Tongue (tissue), 2 donors: ENCODE data around the gene SIM2. TPM values are rescaled to one million over a fixed set of nuclear protein-coding genes. Genes with fewer than 3 reads are reported as not detected.
A peak's percentile ranks its signal among the peaks of the same experiment; 100 is the strongest.

Experiments
- DNase-seq: peaks from one replicate; pipeline ENCODE4 v3.0.0-alpha.2; 2015
- total RNA-seq: library from RNA; depleted of rRNA; stranded (reverse); fragments of >200 nt; gene quantifications from one replicate; pipeline ENCODE4 v1.2.3, GENCODE V29; 2014

SIM2 gene
- total RNA-seq, 1 donor from 2014 or later = 14.6 TPM

DNA sequence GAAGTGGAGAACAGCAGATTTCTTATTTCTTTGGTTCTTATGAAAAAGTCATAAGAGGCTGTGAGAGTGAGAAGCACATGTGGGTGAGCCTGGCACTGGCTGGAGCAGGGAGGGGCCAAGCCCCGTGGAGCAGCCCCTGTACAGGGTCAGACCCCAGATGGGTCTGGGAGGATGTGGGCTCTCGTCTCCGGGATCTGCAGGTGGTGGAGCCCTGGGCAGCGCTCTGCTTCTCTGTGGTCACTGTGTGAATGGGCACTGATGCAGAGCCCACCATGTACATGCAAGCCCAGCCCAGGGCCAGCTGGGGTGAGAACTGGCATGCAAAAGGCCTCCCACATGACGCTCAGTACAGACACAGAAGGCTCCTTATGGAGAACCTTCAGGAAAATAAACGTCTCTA lies 67.6 kb downstream of the SIM2 start:
- no peak for DNase-seq

DNA sequence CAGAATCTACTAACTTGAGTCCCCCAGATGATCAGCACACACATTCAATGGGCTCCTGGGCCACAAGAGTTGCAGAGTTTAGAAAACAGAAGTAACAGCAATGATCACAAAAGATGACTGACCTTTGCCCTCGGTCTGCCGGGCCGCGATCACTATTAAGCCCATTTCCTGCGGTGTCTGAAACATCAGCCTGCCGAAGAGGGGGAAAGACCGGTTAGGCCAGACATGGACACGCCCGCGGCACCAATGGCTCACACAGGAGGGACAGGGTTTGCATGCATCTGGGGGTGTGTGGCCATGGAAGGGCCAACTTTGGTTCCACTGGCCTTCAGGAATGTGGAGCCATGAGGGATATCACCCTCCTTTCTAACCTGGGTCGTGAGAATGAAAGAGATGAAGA lies 68.2 kb downstream of the SIM2 start:
- no peak for DNase-seq

DNA sequence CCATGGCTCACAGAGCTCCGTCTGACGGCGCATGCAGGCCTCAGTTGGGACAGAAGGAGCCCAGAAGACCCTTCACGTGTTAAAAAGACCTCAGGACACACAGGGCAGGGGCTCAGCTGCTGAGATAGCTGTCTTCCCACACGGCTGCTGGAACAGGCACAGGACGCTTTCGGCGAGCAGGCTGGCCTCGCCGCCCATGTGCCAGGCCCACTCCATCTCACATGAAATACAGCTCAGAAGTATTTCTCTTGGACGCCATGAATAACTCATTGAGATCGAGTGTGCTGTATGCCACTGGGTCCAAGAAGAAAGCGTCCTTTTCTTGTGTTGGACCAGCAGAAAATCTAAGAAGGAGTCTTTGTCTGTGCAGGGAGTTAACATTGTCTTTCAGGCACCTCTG lies 69.6 kb downstream of the SIM2 start:
- DNase-seq = no peak

DNA sequence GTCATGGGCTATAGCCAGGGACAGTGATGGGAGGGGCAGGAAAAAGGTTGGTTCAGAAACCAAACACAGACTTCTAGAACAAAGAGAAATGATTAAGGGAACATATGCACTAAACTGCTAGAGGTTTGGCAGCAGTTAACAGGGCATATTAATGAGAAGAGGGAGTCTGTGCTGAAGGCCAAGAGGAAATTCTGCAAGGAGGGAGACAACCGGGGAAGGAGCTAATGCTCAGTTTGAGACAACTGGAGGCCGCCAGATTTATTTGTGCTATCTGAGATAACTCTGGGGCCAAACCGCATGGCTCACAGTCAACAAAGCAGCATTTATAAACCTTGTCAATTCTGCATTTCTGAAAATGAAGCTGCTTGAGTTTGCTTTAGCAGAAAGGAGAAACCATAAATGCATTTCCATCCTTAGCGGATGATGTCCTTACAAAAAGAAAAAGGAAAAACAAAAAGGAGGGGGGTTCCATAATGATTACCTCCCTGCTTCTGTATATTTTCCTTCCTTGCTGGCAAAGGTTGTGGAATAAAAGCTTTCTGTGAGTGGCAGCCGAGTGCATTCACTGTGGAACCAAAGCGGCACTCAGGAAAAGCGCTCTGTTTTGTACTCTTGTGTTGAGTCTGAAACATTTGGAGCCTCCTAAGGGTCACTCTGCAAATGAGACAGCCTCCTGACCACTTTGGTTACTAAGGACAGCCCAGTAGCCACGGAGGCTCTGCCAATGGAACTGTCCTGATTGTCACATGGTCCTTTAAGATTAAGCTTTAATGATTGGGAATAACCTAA lies 70.3 kb downstream of the SIM2 start:
- peak; percentile 66 for DNase-seq

DNA sequence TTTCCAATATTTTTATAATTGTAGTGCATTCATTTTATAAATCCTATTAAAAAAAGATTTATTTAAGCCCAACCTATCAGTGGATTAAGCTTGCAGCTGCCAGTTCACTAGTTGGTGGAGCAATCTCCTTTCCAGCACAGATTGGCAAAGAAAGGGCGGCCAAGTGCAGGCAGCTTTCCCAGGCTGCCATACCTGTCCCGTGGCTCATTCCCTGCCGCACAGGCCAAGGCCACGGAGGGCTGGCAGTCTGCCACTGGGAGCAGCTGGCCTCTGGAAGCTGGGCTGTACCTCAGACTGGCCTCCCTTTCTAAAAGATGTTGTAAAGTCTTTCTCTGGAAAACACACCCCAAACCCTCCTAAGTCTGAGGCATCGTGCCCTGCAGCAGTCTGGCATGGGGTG lies 74.2 kb downstream of the SIM2 start:
- peak; percentile 69 for DNase-seq

GRCh38 chr21:36773995-36774394 lies 75.1 kb downstream of the SIM2 start:
- no peak for DNase-seq

- no peak for DNase-seq
Measured at GRCh38 chr21:36776981-36777617, 78.2 kb downstream of the SIM2 start.

GRCh38 chr21:36780861-36781260 lies 81.9 kb downstream of the SIM2 start:
- DNase-seq = no peak

GRCh38 chr21:36783612-36784374 lies 84.9 kb downstream of the SIM2 start:
- no peak for DNase-seq

GRCh38 chr21:36784947-36785346 lies 86.0 kb downstream of the SIM2 start:
- peak; percentile 72 for DNase-seq

GRCh38 chr21:36785615-36786014 lies 86.7 kb downstream of the SIM2 start:
- DNase-seq = no peak

GRCh38 chr21:36786186-36786585 lies 87.3 kb downstream of the SIM2 start:
- DNase-seq = no peak

DNA sequence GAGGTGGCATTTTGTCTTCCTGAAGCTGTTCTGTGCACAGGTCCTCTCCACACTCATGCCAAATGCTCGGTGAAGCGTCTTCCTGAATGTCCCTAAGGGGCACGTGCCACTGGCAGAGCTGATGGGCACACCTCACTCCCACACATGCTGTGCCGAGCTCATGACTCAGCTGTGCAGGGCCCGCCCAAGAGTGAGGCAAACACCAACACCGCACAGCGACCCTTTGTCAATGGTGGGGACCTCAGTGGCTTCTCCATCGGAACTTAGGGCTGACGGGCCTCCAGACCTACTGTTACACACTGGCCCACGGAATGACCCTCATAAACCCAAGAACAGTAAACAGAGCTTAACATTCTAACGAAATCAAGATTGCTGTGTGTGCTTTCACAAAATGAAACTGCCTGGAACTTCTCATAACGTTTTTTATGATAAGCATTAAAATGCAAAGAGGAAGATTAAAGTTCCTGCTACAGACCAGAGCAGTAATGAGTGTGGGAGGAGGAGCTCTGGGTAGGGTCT lies 89.3 kb downstream of the SIM2 start:
- DNase-seq = no peak

- DNase-seq = no peak
Measured at GRCh38 chr21:36790616-36791015, 91.7 kb downstream of the SIM2 start.

DNA sequence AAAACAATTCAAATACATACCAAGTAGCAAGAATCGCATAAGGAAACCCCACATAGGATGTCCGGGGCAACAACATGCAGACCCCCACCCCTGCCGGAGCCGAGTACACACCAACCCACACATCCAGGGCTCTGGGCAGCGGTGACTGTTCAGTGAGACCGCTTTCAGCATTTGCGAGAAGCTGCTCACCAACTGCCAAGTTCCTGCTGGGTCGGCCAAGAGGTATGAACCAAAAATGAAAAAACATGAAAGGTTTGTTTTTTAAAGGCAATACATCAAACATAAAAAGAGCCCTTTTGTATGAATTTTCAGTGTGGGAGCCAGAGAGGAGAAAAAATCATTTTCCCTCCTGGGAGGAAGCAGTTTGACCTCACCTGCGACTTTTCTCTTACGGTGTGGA lies 92.3 kb downstream of the SIM2 start:
- DNase-seq = peak; percentile 55

- no peak for DNase-seq
Measured at GRCh38 chr21:36791695-36792470, 93.0 kb downstream of the SIM2 start.

- DNase-seq = no peak
Measured at GRCh38 chr21:36792505-36792967, 93.6 kb downstream of the SIM2 start.

GRCh38 chr21:36796070-36796469 lies 97.2 kb downstream of the SIM2 start:
- DNase-seq = no peak

- DNase-seq = no peak
Measured at GRCh38 chr21:36798491-36798890, 99.6 kb downstream of the SIM2 start.
